Measurements from ENCODE around the gene PALD1. TPM values are rescaled to one million over a fixed set of nuclear protein-coding genes. Genes with fewer than 3 reads are reported as not detected.

The PALD1 gene
- total and polyA plus RNA-seq, 2 of the 13 experiments (the other 11 are each of a cell fraction or from before 2014, with no cell fraction given), result 0.07 to 0.09 TPM

DNA sequence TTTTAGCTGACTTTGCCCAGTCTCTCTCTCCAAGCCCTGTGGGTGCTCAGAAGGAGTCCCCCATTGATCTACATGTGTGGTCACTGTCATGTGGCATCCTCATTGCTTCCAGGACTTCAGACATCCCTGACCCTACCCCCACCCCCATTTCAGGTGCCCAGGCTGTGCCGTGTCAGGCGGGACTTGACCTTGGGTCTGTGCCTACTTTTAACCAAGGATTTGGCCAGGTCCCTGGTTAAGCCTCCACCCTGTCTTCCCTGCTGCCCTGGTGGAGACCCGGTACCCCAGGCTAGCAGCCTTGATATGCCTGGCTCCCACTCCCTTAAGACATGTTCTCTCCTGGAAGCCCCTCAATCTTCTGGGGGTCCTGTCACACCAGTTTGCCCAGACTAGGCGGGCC, 92.7 kb downstream of the PALD1 start:
- CTCF ChIA-PET (ENCODE audit: low intra/inter-chr PET ratio, low total read pairs), result no interaction called here
- FAIRE-seq, result no peak
- Histone ChIP-seq H3K4me1 (ENCODE audit: insufficient read depth, low read length) (no peaks in the 10 kb centered on the region), H3K4me3 (replicated peaks in 1 of 3; ENCODE audit: insufficient read depth in 1 of 3, low read depth in 2 of 3, low read length in 3 of 3) (no peak overlapping the region), H3K36me3 (replicated peaks in 1 of 2; ENCODE audit: control insufficient read depth in 1 of 2, insufficient read depth in 2 of 2, low read length in 2 of 2) (no peaks in the 10 kb centered on the region), H2AFZ (ENCODE audit: low read length) (no peak overlapping the region), H3K79me2 (ENCODE audit: insufficient read depth, low read length) (no peaks in the 10 kb centered on the region), H3K4me2 (ENCODE audit: low read depth, low read length) (no peak overlapping the region), H3K27me3 (ENCODE audit: control insufficient read depth in 1 of 2, insufficient read depth in 2 of 2, low read length in 2 of 2) (peaks cover 0 to 3% of the 10 kb centered on the region in 2 experiments; a peak in 3 of 5 replicates), H3K27ac (ENCODE audit: extremely low read length, insufficient read depth, low read length) (no peak overlapping the region), H3K9me3 (ENCODE audit: low read length) (no peaks in the 10 kb centered on the region), H3K9ac (ENCODE audit: insufficient read depth, low read depth, low read length) (no peak overlapping the region), H4K20me1 (ENCODE audit: insufficient read depth, low read length) (no peaks in the 10 kb centered on the region)
- in situ Hi-C loops (cut with HindIII; ENCODE audit: extremely low pct_ligation_motif_present, low pct_unique_long_range_greater_than_20kb) (no loop called here), intact Hi-C loops (cut with micrococcal nuclease; ENCODE audit: unreplicated experiment) (no loop called here)
- POLR2A ChIA-PET, result no interaction called here
- ATAC-seq, result no peak
- TF ChIP-seq, protein P1, sequence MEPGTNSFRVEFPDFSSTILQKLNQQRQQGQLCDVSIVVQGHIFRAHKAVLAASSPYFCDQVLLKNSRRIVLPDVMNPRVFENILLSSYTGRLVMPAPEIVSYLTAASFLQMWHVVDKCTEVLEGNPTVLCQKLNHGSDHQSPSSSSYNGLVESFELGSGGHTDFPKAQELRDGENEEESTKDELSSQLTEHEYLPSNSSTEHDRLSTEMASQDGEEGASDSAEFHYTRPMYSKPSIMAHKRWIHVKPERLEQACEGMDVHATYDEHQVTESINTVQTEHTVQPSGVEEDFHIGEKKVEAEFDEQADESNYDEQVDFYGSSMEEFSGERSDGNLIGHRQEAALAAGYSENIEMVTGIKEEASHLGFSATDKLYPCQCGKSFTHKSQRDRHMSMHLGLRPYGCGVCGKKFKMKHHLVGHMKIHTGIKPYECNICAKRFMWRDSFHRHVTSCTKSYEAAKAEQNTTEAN (CRISPR knock-in tag; conservative IDR thresholded peaks at IDR 0.05), result no peak
- TF ChIP-seq, protein P2, sequence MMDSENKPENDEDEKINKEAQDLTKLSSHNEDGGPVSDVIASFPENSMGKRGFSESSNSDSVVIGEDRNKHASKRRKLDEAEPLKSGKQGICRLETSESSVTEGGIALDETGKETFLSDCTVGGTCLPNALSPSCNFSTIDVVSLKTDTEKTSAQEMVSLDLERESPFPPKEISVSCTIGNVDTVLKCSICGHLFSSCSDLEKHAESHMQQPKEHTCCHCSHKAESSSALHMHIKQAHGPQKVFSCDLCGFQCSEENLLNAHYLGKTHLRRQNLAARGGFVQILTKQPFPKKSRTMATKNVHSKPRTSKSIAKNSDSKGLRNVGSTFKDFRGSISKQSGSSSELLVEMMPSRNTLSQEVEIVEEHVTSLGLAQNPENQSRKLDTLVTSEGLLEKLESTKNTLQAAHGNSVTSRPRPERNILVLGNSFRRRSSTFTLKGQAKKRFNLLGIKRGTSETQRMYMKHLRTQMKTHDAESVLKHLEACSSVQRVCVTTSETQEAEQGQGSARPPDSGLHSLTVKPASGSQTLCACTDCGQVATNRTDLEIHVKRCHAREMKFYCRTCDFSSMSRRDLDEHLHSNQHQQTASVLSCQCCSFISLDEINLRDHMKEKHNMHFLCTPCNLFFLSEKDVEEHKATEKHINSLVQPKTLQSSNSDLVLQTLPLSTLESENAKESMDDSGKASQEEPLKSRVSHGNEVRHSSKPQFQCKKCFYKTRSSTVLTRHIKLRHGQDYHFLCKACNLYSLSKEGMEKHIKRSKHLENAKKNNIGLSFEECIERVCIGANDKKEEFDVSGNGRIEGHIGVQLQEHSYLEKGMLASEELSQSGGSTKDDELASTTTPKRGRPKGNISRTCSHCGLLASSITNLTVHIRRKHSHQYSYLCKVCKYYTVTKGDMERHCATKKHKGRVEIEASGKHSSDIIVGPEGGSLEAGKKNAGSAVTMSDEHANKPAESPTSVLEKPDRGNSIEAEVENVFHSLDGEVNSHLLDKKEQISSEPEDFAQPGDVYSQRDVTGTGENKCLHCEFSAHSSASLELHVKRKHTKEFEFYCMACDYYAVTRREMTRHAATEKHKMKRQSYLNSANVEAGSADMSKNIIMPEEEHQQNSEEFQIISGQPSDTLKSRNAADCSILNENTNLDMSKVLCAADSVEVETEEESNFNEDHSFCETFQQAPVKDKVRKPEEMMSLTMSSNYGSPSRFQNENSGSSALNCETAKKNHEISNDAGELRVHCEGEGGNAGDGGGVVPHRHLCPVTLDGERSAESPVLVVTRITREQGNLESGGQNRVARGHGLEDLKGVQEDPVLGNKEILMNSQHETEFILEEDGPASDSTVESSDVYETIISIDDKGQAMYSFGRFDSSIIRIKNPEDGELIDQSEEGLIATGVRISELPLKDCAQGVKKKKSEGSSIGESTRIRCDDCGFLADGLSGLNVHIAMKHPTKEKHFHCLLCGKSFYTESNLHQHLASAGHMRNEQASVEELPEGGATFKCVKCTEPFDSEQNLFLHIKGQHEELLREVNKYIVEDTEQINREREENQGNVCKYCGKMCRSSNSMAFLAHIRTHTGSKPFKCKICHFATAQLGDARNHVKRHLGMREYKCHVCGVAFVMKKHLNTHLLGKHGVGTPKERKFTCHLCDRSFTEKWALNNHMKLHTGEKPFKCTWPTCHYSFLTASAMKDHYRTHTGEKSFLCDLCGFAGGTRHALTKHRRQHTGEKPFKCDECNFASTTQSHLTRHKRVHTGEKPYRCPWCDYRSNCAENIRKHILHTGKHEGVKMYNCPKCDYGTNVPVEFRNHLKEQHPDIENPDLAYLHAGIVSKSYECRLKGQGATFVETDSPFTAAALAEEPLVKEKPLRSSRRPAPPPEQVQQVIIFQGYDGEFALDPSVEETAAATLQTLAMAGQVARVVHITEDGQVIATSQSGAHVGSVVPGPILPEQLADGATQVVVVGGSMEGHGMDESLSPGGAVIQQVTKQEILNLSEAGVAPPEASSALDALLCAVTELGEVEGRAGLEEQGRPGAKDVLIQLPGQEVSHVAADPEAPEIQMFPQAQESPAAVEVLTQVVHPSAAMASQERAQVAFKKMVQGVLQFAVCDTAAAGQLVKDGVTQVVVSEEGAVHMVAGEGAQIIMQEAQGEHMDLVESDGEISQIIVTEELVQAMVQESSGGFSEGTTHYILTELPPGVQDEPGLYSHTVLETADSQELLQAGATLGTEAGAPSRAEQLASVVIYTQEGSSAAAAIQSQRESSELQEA (CRISPR knock-in tag; IDR thresholded peaks at IDR 0.05; ENCODE audit: not compliant biosample characterization), result no peak
- no peak for TF ChIP-seq POGK (CRISPR knock-in tag; conservative IDR thresholded peaks at IDR 0.05)
- TF ChIP-seq ZSCAN9 (CRISPR knock-in tag; IDR thresholded peaks at IDR 0.05; ENCODE audit: borderline replicate concordance), result no peak
- TF ChIP-seq ARHGAP35 (CRISPR knock-in tag; IDR thresholded peaks at IDR 0.05; ENCODE audit: borderline replicate concordance), result no peak
- no peak for TF ChIP-seq ZBTB49 (CRISPR knock-in tag; IDR thresholded peaks at IDR 0.05; ENCODE audit: borderline replicate concordance)
- TF ChIP-seq HES4 (CRISPR knock-in tag; IDR thresholded peaks at IDR 0.05; ENCODE audit: borderline replicate concordance), result no peak
- TF ChIP-seq ZNF839 (CRISPR knock-in tag; IDR thresholded peaks at IDR 0.05; ENCODE audit: borderline replicate concordance), result no peak
- no peak for DNase-seq (ENCODE audit: low spot score)
- 31% methylated on average over 3 of the region's 4 CpGs for WGBS (ENCODE audit: low lambda C conversion rate)
- BruUV-seq (replicated peaks), result no TSS peak

Data from HepG2 (cell line).